D721Med (cell line): ENCODE results near the gene LSM3.
A peak's percentile ranks its signal among the peaks of the same experiment; 100 is the strongest.

Experiments used
- DNase-seq: peaks from one replicate; pipeline ENCODE4 v3.0.0; 2011; ENCODE audit warnings: low spot score; ENCODE audit not compliant: insufficient read length
- FAIRE-seq: peaks from 2 replicates; lab custom pipeline; 2011; peaks lifted over from hg19 to GRCh38; lab: Jason Lieb, UNC
- CTCF ChIP-seq: IDR thresholded peaks from 2 replicates; pipeline ENCODE4 v1.5.1; 2012; ENCODE audit warnings: mild to moderate bottlenecking, control low read depth; ENCODE audit not compliant: insufficient read depth; ENCODE audit errors: missing control alignments

Gene LSM3

DNA sequence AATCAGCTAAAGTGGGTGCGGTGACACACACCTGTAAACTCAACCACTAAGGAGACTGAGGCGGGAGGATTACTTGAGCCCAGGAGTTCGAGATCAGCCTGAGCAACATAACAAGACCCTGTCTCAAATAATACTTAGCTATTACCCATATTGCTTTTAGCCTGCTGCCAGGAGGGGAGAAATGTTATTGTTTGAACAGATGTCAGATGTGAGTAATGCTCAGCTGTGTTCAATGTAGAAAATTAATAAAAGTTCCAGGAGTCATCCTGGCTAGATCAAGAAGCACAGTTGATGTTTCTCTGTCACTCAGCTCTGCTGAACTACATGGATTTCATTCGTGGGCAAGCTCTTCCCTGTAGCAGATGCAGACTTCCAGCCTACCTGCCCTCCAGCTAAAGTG lies 22.2 kb downstream of the LSM3 start:
- DNase-seq (no peak), FAIRE-seq (no peak)
- no peak for TF ChIP-seq CTCF

- FAIRE-seq: no peak
- TF ChIP-seq CTCF: no peak
- no peak for DNase-seq
Observed at GRCh38 chr3:14201940-14202684, 23.5 kb downstream of the LSM3 start.

DNA sequence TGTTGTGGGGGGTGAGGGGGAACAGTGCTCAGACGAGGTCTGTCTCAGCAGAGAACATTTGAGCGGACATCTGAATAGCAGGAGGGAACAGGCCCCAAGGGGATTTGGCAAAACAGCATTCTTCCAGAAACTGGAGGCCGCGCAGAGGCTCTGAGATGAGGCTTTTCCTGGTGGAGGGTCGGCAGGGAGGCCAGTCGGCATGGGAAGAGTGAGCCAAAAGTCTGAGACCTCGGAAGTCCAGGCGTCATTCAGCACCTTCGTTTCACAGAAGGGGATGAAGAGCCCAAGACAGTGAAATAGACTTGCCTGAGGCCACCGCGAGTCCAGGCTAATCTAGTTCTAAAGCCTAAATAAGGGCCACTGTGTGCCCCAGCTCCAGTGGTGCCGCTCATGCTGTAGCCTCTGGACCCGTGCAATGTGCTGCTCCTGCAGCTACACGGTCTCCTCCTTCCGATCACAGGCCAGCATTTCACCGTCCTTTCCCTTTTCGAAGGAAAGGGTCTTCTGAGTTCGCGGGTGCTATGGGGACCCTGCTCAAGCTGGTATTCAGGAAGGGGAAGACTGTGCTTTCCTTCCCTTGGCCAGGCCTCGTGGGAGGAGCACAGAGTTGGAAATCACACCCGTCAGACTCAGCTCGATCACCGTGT lies 24.4 kb downstream of the LSM3 start:
- DNase-seq (no peak), FAIRE-seq (no peak)
- no peak for TF ChIP-seq CTCF

DNA sequence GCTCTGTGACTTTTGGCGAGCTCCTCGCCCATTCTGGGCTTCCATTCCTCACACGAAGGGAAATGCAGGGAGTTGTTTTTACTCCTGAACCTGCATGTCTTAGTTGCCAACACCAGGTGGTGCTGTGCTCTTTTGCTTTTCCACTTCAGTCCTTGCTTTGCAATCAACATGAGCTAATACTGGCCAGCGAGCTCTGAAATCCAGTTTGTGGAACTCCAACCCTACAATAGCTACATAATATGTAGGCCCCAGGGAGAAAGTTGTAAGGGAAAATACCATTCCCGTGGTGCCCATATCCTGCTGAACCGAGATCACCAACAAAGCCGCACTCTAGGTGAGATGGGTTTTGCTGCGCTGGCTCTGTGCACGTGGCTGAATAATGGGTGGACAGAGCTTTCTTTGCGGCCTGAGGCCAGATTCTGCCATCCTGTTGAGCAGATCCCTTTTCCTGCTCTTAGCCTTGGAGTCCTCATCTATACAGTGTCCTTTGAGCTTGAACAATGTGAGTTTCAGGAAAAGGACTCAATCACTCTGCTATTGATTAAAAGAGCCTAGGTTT lies 25.0 kb downstream of the LSM3 start:
- FAIRE-seq (no peak), DNase-seq (peak; percentile 67)
- peak; percentile 87 for TF ChIP-seq CTCF

GRCh38 chr3:14204515-14205284 lies 26.1 kb downstream of the LSM3 start:
- no peak for TF ChIP-seq CTCF
- no peak for DNase-seq
- FAIRE-seq: no peak

DNA sequence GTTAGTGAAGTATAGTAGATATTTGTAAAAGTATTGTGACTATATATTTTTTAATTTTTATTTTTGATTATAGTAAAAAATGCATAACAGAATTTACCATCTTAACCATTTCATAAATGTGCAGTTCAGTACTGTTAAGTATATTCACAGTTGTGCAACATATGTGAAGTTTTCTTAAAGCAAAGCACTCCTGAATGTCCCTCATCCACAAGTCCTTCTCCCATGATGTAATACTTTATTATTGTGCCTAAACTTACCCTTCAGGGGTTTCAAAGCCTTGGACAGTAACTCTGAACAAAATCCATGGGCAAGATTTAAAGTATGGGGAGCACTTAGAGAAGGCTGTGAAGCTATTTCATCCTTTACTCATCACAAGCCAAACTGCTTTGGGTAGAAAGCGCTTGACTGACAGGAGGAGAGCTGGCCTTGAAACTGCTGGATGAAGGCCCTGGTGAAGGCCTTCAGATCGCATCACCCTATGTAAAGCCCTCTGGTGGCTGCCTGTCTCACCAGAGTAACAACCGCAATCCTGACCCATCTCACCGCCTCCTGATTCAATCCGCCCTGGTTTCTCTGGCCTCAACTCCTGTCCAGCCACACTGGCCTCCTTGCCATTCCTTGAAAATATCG lies 28.0 kb downstream of the LSM3 start:
- FAIRE-seq: no peak
- no peak for TF ChIP-seq CTCF
- DNase-seq: no peak
